ENCODE data around the gene GLIPR2.
"Not testable (repeated sequence)": the region's sequence is repeated elsewhere in the genome, so short reads cannot be mapped to it uniquely, and the experiment has no call there.

GLIPR2 gene

DNA sequence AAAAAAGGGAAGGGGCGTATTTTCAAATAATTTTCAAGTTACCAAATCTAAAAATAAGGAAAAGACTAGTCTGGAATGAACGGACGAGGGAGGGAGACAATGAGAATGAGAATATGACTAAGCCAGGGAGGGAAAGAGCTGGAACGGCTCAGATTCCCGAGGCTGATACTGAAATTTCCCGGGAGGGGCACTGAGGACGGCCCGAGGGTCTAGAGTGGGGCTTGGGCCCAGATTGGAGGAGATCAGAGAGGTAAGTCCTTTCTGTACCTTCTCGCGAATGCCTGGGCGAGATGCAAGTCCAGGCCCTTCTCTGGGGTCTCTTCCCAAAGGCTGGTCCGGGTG is 29.3 kb downstream of the GLIPR2 start:
- peak; percentile 31 for DNase-seq

DNA sequence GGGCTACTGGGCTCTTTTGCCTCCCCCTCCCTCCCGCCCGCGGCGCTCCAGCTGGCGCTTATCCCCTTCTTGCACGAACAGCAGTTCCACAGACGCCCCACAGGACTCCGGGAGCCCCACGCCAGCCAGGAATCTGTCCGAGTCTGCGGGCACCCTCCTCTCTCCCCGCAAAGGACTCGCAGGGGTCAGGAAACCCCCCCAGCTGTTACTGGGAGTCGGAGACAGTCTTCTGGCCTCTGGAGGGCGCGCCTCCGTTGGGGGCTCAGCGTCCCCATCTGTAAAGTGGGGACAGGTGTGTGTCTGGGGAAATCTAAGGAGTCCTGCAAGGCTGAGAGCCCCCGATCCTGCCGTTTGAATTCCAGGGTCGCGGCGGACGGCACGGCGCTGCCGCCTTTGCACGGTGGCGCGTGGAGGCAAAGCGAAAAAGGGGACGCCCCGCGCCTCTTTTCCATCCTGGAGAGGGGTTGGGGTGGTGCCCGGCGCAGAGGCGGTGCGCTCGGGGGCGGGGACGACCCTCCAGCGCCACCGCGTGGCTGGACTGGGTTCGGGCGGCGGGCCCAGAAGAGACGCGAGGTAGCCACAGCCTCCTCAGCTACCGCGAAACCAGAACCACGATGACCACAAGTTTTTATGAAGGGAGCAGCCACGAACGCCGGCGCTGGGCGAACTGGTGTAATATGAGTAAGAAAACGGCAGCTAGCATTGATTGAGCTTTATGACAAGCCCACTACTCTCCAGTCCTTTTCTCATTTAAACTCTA is 29.8 kb downstream of the GLIPR2 start:
- DNase-seq: peak; percentile 75

DNA sequence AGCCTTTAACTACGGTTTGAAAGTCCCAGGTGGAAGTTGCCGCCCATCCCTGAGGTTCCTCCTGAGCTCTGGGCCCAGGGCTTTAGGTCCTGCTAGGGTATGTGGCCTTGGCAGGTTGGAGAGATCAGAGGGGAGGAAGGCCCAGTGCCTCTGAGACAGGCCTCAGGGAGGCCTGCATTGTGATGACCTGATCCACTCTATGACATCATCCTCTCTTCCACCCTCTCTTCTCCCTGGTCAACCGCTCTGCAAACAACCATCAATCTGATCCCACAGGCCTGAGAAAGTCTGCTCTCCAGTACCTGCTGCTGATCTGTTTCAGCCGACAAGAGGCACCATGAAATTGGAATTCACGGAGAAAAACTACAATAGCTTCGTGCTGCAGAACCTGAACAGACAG is 32.6 kb downstream of the GLIPR2 start, which contains the start of gene CCIN:
TSS of gene CCIN (plus strand) at position 223 of the 400 bp plus-strand sequence. CDS start at position 338, 115 bp downstream.
- no peak for DNase-seq

DNA sequence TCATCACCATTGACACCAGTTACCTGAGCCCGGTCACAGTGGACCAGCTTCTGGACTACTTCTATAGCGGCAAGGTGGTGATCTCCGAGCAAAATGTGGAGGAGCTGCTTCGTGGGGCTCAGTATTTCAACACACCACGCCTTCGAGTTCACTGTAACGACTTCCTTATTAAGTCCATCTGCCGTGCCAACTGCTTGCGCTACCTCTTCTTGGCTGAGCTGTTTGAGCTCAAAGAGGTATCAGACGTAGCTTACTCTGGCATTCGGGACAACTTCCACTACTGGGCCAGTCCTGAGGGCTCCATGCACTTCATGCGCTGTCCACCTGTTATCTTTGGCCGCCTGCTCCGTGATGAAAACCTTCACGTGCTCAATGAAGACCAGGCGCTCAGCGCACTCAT is 33.2 kb downstream of the GLIPR2 start:
- DNase-seq: no peak

DNA sequence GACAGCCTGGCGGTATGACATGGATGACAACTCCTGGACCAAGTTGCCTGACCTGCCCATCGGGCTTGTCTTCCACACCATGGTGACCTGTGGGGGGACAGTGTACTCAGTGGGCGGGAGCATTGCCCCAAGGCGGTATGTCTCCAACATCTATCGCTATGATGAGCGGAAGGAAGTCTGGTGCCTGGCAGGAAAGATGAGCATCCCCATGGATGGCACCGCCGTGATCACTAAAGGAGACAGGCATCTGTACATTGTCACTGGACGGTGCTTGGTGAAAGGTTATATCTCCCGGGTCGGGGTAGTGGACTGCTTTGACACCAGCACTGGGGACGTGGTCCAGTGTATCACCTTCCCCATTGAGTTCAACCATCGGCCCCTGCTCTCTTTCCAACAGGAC is 34.0 kb downstream of the GLIPR2 start:
- no peak for DNase-seq

DNA sequence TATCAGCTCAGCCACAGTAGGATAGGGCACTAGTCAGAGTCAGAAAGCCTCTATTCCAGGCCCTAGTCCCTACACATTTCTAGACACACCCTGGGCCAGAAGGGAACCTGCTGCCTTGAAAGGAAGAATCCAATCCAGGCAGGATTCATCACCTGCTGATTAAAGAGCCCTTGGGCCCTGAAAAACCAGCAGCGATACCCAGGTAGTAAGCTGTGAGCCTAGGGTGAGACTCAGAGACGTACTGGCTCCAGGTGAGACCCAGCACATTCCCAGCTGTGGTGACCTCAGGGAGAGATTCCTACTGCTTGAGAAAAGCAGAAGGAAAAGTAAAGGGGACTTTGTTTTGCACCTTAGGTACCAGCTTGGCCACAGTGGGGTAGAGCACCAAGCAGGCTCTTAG is 37.3 kb downstream of the GLIPR2 start:
- no peak for DNase-seq

DNA sequence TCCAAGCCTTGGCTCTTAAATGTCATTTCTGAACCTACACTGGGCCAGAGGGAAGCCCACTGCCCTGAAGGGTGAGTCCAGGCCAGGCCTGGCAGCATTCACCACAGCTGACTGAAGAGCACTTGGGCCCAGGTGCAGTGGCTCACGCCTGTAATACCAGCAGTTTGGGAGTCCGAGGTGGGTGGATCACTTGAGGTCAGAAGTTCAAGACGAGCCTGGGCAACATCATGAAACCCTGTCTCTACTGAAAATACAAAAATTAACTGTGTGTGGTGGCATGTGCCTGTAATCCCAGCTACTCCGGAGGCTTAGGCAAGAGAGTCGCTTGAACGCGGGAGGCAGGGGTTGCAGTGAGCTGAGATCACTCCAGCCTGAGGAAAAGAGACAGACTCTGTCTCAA is 37.7 kb downstream of the GLIPR2 start:
- no peak for DNase-seq

DNA sequence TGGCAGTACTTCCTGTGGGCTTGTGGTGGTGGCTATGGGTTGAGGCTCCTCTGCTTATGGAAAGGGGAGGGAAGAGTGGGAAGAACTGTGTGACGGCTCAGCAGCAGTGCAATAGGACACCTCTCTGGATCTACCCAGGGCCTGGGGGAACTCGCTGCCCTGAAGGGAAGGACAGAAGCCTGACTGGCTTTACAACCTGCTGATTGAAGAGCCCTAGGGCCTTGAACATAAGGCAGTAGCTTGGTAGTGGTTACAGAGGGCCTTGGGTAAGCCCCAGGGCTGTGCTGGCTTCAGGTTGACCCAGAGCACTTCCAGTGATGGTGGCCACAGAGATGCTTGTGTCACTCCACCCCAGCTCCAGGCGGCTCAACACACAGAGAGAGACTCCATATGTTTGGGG is 38.2 kb downstream of the GLIPR2 start:
- no peak for DNase-seq

DNA sequence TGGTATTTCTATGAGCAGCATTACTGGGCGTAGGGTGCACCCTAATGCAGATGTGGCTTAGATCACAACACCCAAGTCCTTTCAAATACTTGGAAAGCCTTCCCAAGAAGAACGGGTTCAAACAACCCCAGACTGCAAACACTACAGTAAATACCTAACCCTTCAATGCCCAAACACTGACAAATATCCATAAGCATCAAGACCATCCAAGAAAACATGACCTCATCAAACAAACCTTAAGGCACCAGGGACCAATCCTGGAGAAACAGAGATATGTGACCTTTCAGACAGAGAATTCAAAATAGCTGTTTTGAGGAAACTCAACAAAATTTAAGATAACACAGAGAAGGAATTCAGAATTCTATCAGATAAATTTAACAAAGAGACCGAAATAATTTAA is 38.7 kb downstream of the GLIPR2 start:
- not testable (repeated sequence) for DNase-seq

DNA sequence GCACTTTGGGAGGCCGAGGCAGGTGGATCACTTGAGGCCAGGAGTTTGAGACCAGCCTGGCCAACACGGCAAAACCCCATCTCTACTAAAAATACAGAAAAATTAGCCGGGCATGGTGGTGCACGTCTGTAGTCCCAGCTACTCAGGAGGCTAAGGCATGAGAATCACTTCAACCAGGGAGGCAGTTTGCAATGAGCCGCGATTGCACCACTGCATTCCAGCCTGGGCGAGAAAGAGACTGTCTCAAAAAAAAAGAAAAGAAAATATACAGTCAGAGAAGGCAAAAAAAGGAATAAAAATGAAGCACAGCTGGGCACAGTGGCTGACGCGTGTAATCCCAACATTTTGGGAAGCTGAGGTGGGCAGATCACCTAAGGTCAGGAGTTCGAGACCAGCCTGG is 40.0 kb downstream of the GLIPR2 start:
- not testable (repeated sequence) for DNase-seq

DNA sequence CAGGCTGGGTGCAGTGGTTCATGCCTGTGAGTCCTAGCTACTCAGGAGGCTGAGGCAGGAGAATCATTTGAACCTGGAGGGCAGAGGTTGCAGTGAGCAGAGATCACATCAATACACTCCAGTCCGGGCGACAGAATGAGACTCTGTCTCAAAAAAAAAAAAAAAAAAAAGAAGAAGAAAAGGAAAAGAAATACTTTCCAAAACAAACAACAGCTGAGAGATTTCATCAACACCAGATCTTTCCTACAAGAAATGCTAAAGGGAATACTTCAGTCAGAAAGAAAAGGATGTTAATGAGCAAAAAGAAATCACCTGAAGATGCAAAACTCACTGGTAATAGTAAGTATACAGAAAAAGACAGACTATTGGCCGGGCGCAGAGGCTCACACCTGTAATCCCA is 41.0 kb downstream of the GLIPR2 start:
- DNase-seq: no peak

DNA sequence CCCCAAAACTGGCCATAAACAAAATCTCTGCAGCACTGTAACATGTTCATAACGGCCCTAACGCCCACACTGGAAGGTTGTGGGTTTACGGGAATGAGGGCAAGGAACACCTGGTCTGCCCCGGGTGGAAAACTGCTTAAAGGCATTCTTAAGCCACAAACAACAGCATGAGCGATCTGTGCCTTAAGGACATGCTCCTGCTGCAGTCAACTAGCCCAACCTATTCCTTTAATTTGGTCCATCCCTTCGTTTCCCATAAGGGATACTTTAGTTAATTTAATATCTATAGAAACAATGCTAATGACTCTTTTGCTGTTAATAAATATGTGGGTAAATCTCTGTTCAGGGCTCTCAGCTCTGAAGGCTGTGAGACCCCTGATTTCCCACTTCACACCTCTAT is 43.7 kb downstream of the GLIPR2 start:
- not testable (repeated sequence) for DNase-seq

DNA sequence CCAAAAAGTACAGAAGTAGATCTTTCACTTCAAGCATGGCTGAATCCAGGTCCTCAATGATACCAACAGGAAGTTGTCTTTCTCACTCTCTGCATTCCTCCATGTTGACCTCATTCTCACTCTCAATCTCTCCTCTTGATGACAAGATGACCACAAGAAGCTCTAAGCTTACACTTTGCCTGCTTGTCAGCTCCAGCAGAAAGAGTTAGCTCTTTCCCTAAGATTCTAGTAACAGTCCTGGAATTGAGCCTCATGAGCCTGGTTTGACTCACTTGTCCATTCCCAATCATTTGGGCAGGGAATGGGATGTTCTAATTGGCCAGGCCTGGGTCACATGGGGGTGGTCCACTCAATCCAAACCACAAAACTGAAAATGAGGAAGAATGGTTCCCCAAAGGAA is 50.9 kb downstream of the GLIPR2 start:
- DNase-seq: no peak

DNA sequence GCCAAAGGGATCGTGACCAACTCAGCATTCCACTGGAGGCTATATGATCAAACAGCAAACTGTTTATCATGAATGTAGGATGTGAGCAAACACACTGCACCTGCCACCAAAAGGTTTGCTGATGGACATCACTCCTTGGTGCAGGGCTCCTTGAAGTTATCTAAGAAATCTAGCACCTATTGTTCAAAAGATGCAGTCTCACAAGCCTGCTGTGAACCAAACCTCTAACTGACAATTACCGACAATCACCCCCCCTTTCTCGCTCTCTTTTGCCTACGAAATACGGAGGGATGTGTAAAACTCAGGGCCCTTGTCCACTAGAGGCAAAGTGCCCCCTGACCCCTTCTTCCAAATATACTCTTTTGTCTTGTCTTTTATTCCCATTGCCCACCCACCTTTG is 51.7 kb downstream of the GLIPR2 start:
- DNase-seq: no peak

DNA sequence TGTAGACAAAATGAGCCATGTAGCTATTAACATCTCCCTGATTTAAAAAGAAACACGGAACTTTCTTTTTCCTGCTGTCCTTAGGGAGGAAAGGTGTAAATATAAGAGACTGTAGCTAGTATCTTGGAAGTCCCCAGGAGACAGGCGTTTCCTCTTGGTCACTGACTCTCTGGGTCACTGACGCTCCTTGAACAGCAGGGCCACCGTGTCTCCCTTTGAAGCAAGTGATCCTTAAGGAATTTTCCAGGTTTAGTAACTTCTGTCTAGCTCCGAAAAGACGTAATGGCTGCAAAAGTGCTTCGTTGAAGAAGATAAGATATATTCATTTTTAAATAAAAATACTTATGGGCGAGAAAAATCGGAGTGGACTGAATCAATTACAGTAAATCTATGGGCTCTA is 53.4 kb downstream of the GLIPR2 start:
- DNase-seq: peak; percentile 28

DNA sequence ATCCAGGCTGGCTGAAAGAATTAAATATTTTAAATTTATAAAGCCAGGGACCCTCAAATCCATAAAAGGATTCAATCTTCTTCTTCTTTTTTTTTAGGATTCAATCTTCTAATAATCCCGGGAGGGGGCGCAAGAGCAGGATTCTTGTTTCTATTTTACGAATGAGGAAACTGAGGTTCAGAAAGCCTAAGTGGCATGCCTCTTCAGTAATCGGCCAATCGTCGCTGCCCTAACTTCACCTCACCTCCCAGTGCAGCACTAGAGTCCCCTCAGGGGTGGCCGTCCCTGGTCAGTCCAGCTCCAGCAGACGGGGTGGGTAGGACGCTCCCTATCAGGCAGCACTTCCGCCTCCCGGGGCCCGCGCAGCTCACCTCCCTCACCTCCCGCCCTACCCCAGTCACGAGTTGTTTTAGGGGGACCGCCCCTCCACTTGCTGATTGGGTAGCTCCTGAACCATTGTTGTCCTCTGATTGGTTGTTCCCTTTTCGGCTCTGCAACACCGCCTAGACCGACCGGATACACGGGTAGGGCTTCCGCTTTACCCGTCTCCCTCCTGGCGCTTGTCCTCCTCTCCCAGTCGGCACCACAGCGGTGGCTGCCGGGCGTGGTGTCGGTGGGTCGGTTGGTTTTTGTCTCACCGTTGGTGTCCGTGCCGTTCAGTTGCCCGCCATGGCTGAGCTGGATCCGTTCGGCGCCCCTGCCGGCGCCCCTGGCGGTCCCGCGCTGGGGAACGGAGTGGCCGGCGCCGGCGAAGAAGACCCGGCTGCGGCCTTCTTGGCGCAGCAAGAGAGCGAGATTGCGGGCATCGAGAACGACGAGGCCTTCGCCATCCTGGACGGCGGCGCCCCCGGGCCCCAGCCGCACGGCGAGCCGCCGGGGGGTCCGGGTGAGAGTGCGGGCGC is 54.1 kb downstream of the GLIPR2 start, which contains the start of gene CLTA:
TSS of gene CLTA (plus strand) at position 534 of the 902 bp plus-strand sequence. CDS start at position 670, 136 bp downstream.
- peak; percentile 98 for DNase-seq

DNA sequence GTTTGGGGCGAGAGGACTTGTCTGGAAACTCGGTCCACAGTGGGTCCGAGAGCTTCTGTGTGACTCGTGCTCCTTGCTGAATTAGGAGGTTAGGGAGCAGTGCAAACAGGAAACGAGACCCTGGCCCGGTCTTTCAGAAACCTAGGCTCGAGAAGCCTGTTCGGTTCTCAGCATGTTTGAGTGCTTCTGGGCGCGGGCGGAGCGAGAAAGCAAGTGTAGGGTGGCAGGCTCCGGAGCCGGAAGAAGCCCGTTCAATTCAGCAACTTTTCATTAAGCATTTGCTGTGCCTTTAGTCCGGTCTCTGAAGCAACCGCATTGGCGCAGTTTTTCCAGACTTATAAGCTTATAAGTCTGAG is 54.7 kb downstream of the GLIPR2 start:
- peak; percentile 26 for DNase-seq

DNA sequence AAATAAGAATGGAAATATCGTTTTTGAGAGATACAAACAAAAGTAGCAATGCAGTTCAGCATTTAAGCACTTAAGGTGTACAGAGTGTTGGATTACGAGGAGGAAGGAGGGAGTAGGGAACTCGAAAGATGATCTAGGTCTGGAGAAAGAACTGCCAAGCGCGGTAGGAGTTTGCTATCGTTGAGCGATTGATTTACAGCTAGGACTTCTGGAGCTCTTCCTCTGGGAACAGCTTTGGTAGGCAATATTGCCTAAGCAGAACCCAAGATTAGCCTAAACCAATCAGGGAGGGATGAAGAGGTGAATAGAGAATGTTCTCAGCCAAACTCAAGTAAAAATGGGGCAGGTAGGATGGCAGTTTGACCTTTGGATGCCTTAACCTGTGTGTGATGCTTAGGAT is 55.2 kb downstream of the GLIPR2 start:
- peak; percentile 26 for DNase-seq

DNA sequence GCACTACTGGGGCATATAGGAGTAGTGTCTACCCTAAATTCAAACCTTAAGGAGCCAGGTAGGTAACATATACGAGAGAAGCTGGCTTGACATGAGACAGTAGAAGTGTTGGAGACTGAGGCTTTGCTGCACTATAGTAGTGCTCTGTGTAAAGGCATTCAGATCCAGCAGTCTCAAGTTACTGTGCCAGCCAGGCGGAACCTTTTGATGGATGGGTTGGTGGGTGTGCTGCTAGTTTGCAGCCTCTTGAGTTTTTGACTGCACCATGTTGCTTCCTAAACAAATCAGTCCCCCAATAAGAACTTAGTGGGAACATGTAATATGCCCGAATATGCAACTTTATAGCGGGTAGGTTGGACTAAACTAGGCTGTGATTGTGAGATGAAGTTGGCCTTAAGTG is 55.7 kb downstream of the GLIPR2 start:
- no peak for DNase-seq

DNA sequence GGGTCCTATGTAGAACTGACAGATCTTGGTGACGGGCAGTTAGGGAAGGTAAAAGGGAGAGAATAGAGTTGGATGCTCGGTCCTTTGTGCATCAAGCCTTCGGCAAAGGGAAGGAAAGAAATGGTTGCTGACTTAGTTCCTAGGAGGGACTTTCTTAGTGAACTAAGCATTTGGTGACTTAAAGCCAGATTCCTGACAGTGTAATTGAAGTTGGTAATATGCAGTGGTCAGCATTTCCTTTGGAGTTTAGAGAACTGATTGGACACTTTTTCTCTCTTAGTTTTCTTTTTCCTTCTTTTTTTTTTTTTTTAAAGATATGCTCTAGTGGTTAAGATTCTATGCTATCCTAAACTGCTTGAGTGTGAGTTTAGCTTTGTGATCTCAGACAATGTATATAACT is 56.5 kb downstream of the GLIPR2 start:
- no peak for DNase-seq

DNA sequence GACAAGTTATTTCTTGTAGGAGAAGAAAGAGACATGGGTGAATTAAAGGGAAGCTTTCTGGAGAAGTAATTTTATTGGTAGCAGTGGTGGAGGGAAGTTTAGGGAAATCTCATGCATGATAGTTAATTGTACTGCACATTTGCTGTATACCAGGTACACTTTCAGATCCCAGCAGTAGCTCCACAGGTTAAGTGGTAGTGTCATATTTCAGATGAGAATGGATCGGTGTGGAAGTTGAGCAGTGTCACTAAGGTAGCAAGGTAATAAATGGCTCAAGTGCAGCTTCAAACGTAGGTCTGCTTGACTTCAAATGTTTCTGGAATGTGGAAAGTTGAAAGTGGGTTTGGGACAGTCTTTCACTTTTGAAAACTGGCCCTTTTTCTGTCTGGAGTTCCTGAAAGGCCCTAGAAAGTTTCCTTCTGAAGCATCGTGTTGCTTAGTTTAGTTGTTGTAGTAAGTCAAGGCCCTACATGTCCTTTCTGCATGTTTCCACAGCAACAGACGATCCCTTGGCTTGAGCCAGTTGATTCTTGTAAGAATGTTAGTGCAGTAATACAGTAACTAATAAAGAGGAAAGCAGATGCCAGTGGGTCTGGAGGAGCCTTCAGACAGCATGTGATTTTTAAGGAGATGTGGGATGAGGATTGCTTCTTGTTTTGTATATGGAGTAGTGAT is 57.9 kb downstream of the GLIPR2 start:
- no peak for DNase-seq

DNA sequence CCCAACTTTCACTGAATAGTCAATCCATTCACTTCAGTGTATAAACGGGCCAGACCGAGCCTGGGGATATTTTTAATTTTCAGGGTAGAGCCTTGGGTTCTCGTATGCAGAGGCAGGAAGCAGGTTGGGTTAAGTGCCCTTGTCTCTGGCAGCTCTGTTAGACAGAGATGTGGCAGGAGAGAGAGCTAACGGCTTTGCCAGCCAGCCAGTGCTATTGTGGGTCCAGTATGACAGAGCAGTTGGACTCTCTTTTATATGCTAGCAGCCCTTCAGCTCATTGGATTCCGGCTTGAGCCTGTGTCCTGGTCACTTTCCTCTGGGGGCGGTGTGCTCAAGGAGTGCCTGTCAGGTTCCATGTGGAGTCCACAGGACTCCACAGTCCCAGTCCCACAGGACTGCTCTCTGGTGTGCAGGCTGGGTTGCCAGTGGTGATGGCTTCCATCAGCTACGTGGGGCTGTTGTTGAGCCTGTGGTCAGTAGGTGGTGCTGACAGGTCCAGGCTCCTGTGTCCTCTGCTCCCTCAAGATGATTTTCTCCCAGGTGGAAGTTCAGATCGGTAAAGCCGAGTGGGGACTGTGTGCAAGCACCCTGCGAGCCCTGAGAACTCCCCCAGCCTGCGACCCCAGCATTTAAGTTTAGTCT is 68.5 kb downstream of the GLIPR2 start:
- peak; percentile 18 for DNase-seq

DNA sequence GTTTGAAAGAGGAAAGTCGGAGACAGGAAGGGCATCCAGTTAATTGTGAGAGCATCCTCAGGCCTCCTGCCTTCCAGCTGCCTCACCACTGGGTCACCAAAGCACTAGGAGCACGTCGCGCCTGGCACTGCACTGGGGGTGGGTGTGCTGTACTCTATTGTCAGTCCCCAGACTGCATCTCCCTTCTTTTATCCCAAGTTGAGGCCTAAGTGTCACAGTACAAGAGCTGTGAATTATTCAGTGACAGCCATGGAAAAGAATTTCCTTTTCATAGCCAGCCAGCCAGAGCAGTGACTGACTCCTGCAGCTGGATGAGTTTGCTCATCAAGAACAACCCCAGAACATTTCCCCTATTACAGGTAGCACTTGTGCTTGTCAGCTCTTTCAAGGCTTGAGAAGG is 70.5 kb downstream of the GLIPR2 start:
- no peak for DNase-seq
